Measurements from ENCODE around the gene TANK.

The TANK gene

GRCh38 chr2:161135951-161136593, 24.2 kb upstream of the TANK start:
- H3K9me3 ChIP-seq (ENCODE audit: control insufficient read depth in 1 of 2, low read length in 2 of 2), result no peaks in the 10 kb centered on the region
- peaks cover 9 to 20% of the 10 kb centered on the region in 2 donors for H3K4me1 ChIP-seq (ENCODE audit: control insufficient read depth in 1 of 2, insufficient read depth in 2 of 2, low read length in 2 of 2)
- peak overlapping the region; percentile 60 for H3K27ac ChIP-seq (ENCODE audit: low read length)
- no peaks in the 10 kb centered on the region for H3K27me3 ChIP-seq (ENCODE audit: low read depth, low read length)
- no peaks in the 10 kb centered on the region for H3K36me3 ChIP-seq (ENCODE audit: control insufficient read depth in 1 of 2, insufficient read depth in 2 of 2, low read length in 2 of 2)
- peak overlapping the region in 1 of 2 donors; percentile 51 for H3K4me3 ChIP-seq (ENCODE audit: low read depth in 1 of 2, low read length in 2 of 2)

- H3K9me3 ChIP-seq (ENCODE audit: control insufficient read depth in 1 of 2, low read length in 2 of 2), result no peaks in the 10 kb centered on the region
- no peaks in the 10 kb centered on the region for H3K36me3 ChIP-seq (ENCODE audit: control insufficient read depth in 1 of 2, insufficient read depth in 2 of 2, low read length in 2 of 2)
- H3K4me3 ChIP-seq (ENCODE audit: low read depth in 1 of 2, low read length in 2 of 2), result peak overlapping the region; percentile 40 to 51
- peaks cover 9 to 20% of the 10 kb centered on the region in 2 donors for H3K4me1 ChIP-seq (ENCODE audit: control insufficient read depth in 1 of 2, insufficient read depth in 2 of 2, low read length in 2 of 2)
- peak overlapping the region; percentile 60 for H3K27ac ChIP-seq (ENCODE audit: low read length)
- no peaks in the 10 kb centered on the region for H3K27me3 ChIP-seq (ENCODE audit: low read depth, low read length)
These were observed 23.4 kb upstream of the TANK start for GRCh38 chr2:161136696-161137324.

GRCh38 chr2:161138429-161138828, 21.8 kb upstream of the TANK start:
- Histone ChIP-seq H3K27ac (ENCODE audit: low read length) (peak overlapping the region; percentile 13), H3K4me3 (ENCODE audit: low read depth in 1 of 2, low read length in 2 of 2) (peak overlapping the region; percentile 36 to 48), H3K36me3 (ENCODE audit: control insufficient read depth in 1 of 2, insufficient read depth in 2 of 2, low read length in 2 of 2) (no peaks in the 10 kb centered on the region), H3K27me3 (ENCODE audit: low read depth, low read length) (no peaks in the 10 kb centered on the region), H3K9me3 (ENCODE audit: control insufficient read depth in 1 of 2, low read length in 2 of 2) (no peaks in the 10 kb centered on the region), H3K4me1 (ENCODE audit: control insufficient read depth in 1 of 2, insufficient read depth in 2 of 2, low read length in 2 of 2) (peaks cover 9 to 20% of the 10 kb centered on the region in 2 donors)

- H3K9me3 ChIP-seq (ENCODE audit: control insufficient read depth in 1 of 2, low read length in 2 of 2), result no peaks in the 10 kb centered on the region
- no peaks in the 10 kb centered on the region for H3K27me3 ChIP-seq (ENCODE audit: low read depth, low read length)
- peak overlapping the region; percentile 65 for H3K27ac ChIP-seq (ENCODE audit: low read length)
- peaks cover 9 to 20% of the 10 kb centered on the region in 2 donors for H3K4me1 ChIP-seq (ENCODE audit: control insufficient read depth in 1 of 2, insufficient read depth in 2 of 2, low read length in 2 of 2)
- H3K4me3 ChIP-seq (ENCODE audit: low read depth in 1 of 2, low read length in 2 of 2), result peak overlapping the region in 1 of 2 donors; percentile 49
- H3K36me3 ChIP-seq (ENCODE audit: control insufficient read depth in 1 of 2, insufficient read depth in 2 of 2, low read length in 2 of 2), result no peaks in the 10 kb centered on the region
These were observed 20.9 kb upstream of the TANK start for GRCh38 chr2:161139098-161139987.

GRCh38 chr2:161141033-161141432, 19.2 kb upstream of the TANK start:
- H3K27ac ChIP-seq (ENCODE audit: low read length), result no peak overlapping the region

GRCh38 chr2:161146209-161146775, 13.9 kb upstream of the TANK start:
- H3K27me3 ChIP-seq (ENCODE audit: low read depth, low read length), result no peaks in the 10 kb centered on the region
- no peak overlapping the region for H3K4me3 ChIP-seq (ENCODE audit: low read depth in 1 of 2, low read length in 2 of 2)
- peaks cover 4 to 23% of the 10 kb centered on the region in 2 donors for H3K9me3 ChIP-seq (ENCODE audit: control insufficient read depth in 1 of 2, low read length in 2 of 2)
- no peak overlapping the region for H3K27ac ChIP-seq (ENCODE audit: low read length)
- H3K36me3 ChIP-seq (ENCODE audit: control insufficient read depth in 1 of 2, insufficient read depth in 2 of 2, low read length in 2 of 2), result no peaks in the 10 kb centered on the region
- H3K4me1 ChIP-seq (ENCODE audit: control insufficient read depth in 1 of 2, insufficient read depth in 2 of 2, low read length in 2 of 2), result no peaks in the 10 kb centered on the region

More at GRCh38 chr2:161141033-161141432, 19.2 kb upstream of the TANK start:
- no peaks in the 10 kb centered on the region for H3K36me3 ChIP-seq (ENCODE audit: control insufficient read depth in 1 of 2, insufficient read depth in 2 of 2, low read length in 2 of 2)
- no peak overlapping the region for H3K4me3 ChIP-seq (ENCODE audit: low read depth in 1 of 2, low read length in 2 of 2)
- H3K4me1 ChIP-seq (ENCODE audit: control insufficient read depth in 1 of 2, insufficient read depth in 2 of 2, low read length in 2 of 2), result peaks cover 0 to 7% of the 10 kb centered on the region in 2 donors
- H3K9me3 ChIP-seq (ENCODE audit: control insufficient read depth in 1 of 2, low read length in 2 of 2), result no peaks in the 10 kb centered on the region
- no peaks in the 10 kb centered on the region for H3K27me3 ChIP-seq (ENCODE audit: low read depth, low read length)

GRCh38 chr2:161146996-161147395, 13.2 kb upstream of the TANK start:
- no peaks in the 10 kb centered on the region for H3K4me1 ChIP-seq (ENCODE audit: control insufficient read depth in 1 of 2, insufficient read depth in 2 of 2, low read length in 2 of 2)
- no peaks in the 10 kb centered on the region for H3K36me3 ChIP-seq (ENCODE audit: control insufficient read depth in 1 of 2, insufficient read depth in 2 of 2, low read length in 2 of 2)
- H3K27ac ChIP-seq (ENCODE audit: low read length), result no peak overlapping the region
- peaks cover 6 to 23% of the 10 kb centered on the region in 2 donors for H3K9me3 ChIP-seq (ENCODE audit: control insufficient read depth in 1 of 2, low read length in 2 of 2)
- no peak overlapping the region for H3K4me3 ChIP-seq (ENCODE audit: low read depth in 1 of 2, low read length in 2 of 2)
- H3K27me3 ChIP-seq (ENCODE audit: low read depth, low read length), result no peaks in the 10 kb centered on the region

- Histone ChIP-seq H3K27ac (ENCODE audit: low read length) (no peak overlapping the region), H3K36me3 (ENCODE audit: control insufficient read depth in 1 of 2, insufficient read depth in 2 of 2, low read length in 2 of 2) (no peaks in the 10 kb centered on the region), H3K27me3 (ENCODE audit: low read depth, low read length) (no peaks in the 10 kb centered on the region), H3K4me3 (ENCODE audit: low read depth in 1 of 2, low read length in 2 of 2) (no peak overlapping the region), H3K9me3 (ENCODE audit: control insufficient read depth in 1 of 2, low read length in 2 of 2) (peaks cover 11 to 23% of the 10 kb centered on the region in 2 donors), H3K4me1 (ENCODE audit: control insufficient read depth in 1 of 2, insufficient read depth in 2 of 2, low read length in 2 of 2) (no peaks in the 10 kb centered on the region)
These were observed 12.4 kb upstream of the TANK start for GRCh38 chr2:161147856-161148255.

- Histone ChIP-seq H3K4me1 (ENCODE audit: control insufficient read depth in 1 of 2, insufficient read depth in 2 of 2, low read length in 2 of 2) (no peaks in the 10 kb centered on the region), H3K4me3 (ENCODE audit: low read depth in 1 of 2, low read length in 2 of 2) (no peak overlapping the region), H3K9me3 (ENCODE audit: control insufficient read depth in 1 of 2, low read length in 2 of 2) (peaks cover 11 to 23% of the 10 kb centered on the region in 2 donors), H3K27me3 (ENCODE audit: low read depth, low read length) (no peaks in the 10 kb centered on the region), H3K36me3 (ENCODE audit: control insufficient read depth in 1 of 2, insufficient read depth in 2 of 2, low read length in 2 of 2) (no peaks in the 10 kb centered on the region), H3K27ac (ENCODE audit: low read length) (no peak overlapping the region)
These were observed 9.5 kb upstream of the TANK start for GRCh38 chr2:161150704-161151103.

- peaks cover 11 to 23% of the 10 kb centered on the region in 2 donors for H3K9me3 ChIP-seq (ENCODE audit: control insufficient read depth in 1 of 2, low read length in 2 of 2)
- no peaks in the 10 kb centered on the region for H3K4me1 ChIP-seq (ENCODE audit: control insufficient read depth in 1 of 2, insufficient read depth in 2 of 2, low read length in 2 of 2)
- no peak overlapping the region for H3K27ac ChIP-seq (ENCODE audit: low read length)
- no peaks in the 10 kb centered on the region for H3K27me3 ChIP-seq (ENCODE audit: low read depth, low read length)
- H3K36me3 ChIP-seq (ENCODE audit: control insufficient read depth in 1 of 2, insufficient read depth in 2 of 2, low read length in 2 of 2), result no peaks in the 10 kb centered on the region
- no peak overlapping the region for H3K4me3 ChIP-seq (ENCODE audit: low read depth in 1 of 2, low read length in 2 of 2)
These were observed 7.9 kb upstream of the TANK start for GRCh38 chr2:161152302-161152701.

GRCh38 chr2:161158882-161159281, 1.3 kb upstream of the TANK start:
- Histone ChIP-seq H3K27me3 (ENCODE audit: low read depth, low read length) (no peaks in the 10 kb centered on the region), H3K4me3 (ENCODE audit: low read depth in 1 of 2, low read length in 2 of 2) (no peak overlapping the region), H3K27ac (ENCODE audit: low read length) (no peak overlapping the region), H3K4me1 (ENCODE audit: control insufficient read depth in 1 of 2, insufficient read depth in 2 of 2, low read length in 2 of 2) (peaks cover 3 to 28% of the 10 kb centered on the region in 2 donors), H3K36me3 (ENCODE audit: control insufficient read depth in 1 of 2, insufficient read depth in 2 of 2, low read length in 2 of 2) (peaks cover 5 to 8% of the 10 kb centered on the region in 2 donors), H3K9me3 (ENCODE audit: control insufficient read depth in 1 of 2, low read length in 2 of 2) (no peaks in the 10 kb centered on the region)
